Measurements from ENCODE around the gene GSKIP. TPM values are rescaled to one million over a fixed set of nuclear protein-coding genes. Genes with fewer than 3 reads are reported as not detected.

Gene GSKIP
- total RNA-seq, 2 experiments from 2014 or later: 16.9 to 20.1 TPM

DNA sequence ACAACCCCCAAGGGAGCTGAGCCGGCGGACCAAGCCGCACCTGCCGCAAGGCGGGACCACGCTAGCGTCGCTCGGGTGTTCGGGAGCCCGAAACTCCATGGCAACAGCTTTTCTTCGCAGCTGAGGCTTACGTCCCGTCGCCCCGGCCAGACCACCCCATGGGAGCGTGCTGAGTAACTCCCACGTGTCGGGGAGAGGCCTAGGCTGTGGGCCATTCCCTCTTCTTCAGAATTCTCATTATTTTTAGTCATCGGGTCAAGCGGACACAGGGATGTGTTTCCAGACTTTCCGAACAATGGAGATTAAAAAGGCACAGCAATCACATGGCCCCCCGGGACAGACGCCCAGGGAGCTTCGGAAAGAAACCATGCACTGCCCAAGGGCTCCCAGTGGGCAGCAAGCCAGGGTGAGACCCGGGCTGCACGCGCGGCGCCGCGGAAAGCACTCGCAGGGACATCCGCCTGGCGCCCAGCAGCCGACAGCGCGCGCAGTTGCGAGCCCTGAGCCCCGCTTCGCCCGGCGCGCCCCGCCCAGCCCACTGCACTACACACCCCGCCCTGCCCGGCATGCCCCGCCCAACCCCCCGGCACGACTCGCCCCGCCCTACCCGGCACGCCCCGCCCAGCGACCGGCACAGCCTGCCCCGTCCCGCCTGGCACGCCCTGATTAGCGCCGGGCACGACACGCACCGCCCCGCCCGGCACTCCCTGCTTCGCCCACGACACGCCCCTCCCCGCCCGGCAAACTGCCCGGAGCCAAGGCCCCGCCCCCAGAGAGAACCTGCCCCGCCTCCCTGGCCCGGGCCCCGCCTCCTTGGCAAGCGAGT, 28.2 kb downstream of the GSKIP start:
- Mint-ChIP-seq H3K9me3 (no peaks in the 10 kb centered on the region), H3K27me3 (peaks cover 16% of the 10 kb centered on the region), H3K36me3 (peaks cover 3% of the 10 kb centered on the region), H3K4me1 (peaks cover 2% of the 10 kb centered on the region), H3K27ac (peak overlapping the region; percentile 86), H3K4me3 (peak overlapping the region; percentile 90)
- DNase-seq (peak; percentile 100), ATAC-seq (ENCODE audit: low read depth) (peak; percentile 94)
- POLR2A ChIA-PET: interaction anchor here (0.6 to 0.7 kb wide), 4 partner anchors 10 to 52 kb away, joined by 3 to 4 read pairs (median 3); partner anchors contain the start of genes ATG2B and GSKIP

DNA sequence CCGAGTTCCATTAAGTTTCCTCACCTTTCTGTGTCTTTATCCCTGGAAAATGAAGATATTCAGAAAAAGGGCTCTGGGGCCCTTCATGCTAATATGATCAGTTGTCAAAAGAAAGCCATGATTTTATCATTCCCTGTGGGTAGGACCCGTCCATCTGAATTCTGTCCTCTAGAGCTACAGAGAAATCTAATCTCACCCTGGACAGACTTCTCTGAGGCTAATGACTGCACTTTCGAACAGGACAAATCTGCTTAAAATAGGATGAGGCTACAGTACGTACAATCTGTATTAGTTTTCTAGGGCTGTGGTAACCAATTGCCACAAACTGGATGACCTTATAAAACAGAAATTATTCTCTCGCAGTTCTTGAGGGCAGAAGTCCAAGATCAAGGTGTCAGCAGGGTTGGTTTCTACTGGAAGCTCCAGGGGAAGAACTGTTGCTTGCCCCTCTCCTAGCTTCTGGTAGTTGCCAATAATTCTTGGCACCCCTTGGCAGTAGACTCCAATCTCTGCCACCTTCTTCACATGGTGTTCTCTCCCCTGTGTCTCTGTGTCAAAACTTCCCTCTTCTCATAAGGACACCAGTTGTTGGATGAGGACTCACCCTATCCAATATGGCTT, 29.9 kb downstream of the GSKIP start:
- peak overlapping the region; percentile 76 for H3K4me3 Mint-ChIP-seq
- POLR2A ChIA-PET: no interaction called here
- ATAC-seq (ENCODE audit: low read depth) (no peak), DNase-seq (no peak)
- no peaks in the 10 kb centered on the region for H3K9me3 Mint-ChIP-seq
- no peak overlapping the region for H3K27ac Mint-ChIP-seq
- H3K27me3 Mint-ChIP-seq: peaks cover 16% of the 10 kb centered on the region
- H3K36me3 Mint-ChIP-seq: no peaks in the 10 kb centered on the region
- H3K4me1 Mint-ChIP-seq: peaks cover 2% of the 10 kb centered on the region

DNA sequence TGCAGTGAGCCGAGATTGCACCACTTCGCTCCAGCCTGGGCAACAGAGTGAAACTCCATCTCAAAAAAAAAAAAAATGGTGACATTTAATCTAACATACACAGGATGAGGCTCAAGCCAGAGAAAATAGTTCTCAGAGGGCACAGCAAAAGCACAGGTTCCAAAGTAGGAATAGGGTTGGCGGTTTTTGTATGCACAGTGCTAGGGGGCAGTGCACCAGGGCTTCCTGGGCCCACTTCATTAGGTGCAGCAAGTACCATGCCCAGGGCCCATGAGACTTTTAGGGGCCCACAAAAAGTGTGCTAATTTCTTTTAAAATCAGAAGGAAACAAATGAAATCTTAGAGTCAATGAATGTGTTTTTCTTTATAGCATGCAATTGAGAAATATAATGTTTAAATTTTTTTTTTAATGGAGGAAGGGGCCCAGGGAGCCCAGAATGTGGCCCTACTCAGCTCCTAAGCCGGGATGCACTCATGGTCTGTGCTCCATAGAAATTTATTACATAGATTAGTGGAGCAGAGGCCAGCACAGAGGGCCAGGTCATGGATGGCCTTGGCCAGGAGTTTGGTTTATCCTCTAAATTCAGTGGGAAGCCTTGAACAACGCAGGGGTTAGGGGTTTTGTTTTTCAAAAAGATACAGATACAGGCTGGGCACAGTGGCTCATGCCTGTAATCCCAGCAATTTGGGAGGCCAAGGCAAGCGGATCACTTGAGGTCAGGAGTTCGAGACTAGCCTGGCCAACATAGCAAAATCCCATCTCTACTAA, 30.9 kb downstream of the GSKIP start:
- POLR2A ChIA-PET: no interaction called here
- H3K9me3 Mint-ChIP-seq: no peaks in the 10 kb centered on the region
- H3K27ac Mint-ChIP-seq: no peak overlapping the region
- H3K36me3 Mint-ChIP-seq: no peaks in the 10 kb centered on the region
- no peak overlapping the region for H3K4me3 Mint-ChIP-seq
- H3K4me1 Mint-ChIP-seq: peaks cover 2% of the 10 kb centered on the region
- no peak for DNase-seq
- peaks cover 18% of the 10 kb centered on the region for H3K27me3 Mint-ChIP-seq
- ATAC-seq (ENCODE audit: low read depth): no peak

DNA sequence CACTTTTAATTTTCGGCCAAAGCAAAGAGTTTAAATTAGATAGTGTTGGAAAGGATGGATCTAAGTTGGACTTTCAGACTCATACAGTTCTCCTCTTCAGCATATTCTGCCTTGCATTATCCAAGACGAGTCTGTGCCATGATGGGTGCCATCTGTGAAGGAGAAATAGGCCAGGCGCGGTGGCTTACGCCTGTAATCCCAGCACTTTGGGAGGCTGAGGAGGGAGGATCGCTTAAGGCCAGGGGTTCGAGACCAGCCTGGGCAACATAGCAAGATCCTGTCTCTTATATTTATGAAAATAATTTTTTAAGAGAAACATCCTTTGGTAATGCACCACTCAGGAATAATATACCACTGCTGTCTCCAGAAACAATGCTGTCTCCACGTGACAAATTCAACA, 35.1 kb downstream of the GSKIP start:
- Mint-ChIP-seq H3K36me3 (no peaks in the 10 kb centered on the region), H3K27ac (no peak overlapping the region), H3K4me1 (no peaks in the 10 kb centered on the region), H3K4me3 (no peak overlapping the region), H3K9me3 (no peaks in the 10 kb centered on the region), H3K27me3 (peaks cover 3% of the 10 kb centered on the region)
- ATAC-seq (ENCODE audit: low read depth) (no peak), DNase-seq (no peak)
- POLR2A ChIA-PET: no interaction called here

DNA sequence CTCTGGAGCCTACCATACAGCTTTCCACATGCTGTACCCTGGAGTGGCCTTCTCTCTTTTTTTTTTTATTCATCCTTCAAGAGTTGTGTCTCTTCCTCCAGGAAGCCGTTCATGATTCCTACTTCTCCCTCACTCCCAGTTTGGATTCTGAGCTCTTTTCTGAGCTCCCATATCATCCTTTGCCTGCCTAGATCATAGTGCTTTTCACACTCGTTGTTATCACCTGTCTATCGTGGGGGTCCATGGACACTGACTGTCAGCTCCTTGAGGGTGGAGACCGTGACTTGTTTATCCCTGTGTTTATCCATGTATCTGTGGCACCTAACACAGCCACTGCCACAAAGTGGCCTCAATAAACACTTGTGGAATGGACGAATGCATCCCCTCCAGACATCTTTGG, 35.6 kb downstream of the GSKIP start:
- ATAC-seq (ENCODE audit: low read depth) (no peak), DNase-seq (no peak)
- H3K36me3 Mint-ChIP-seq: no peaks in the 10 kb centered on the region
- no peak overlapping the region for H3K27ac Mint-ChIP-seq
- no peak overlapping the region for H3K4me3 Mint-ChIP-seq
- H3K9me3 Mint-ChIP-seq: no peaks in the 10 kb centered on the region
- no peaks in the 10 kb centered on the region for H3K4me1 Mint-ChIP-seq
- H3K27me3 Mint-ChIP-seq: peaks cover 2% of the 10 kb centered on the region
- POLR2A ChIA-PET: no interaction called here

DNA sequence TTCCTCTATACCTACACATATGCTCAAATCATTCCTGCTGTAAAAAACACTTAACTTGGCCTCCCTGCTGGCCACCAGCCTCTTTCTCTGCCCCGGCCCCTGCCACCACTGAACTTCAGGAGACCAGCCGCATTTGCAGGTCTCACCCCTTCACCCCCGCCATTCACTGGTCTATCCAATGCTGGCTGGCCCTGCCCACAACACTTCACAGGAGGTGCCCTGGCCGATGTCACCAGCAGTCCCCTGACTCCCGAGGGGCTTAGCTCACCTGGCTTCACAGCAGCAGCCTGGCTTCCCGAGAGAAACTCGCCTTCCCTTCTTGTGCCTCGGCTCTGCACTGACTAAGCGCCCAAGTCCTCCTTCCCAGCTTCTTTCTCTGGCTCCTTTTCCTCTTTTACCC, 36.1 kb downstream of the GSKIP start:
- no peaks in the 10 kb centered on the region for H3K4me1 Mint-ChIP-seq
- POLR2A ChIA-PET: no interaction called here
- no peak for DNase-seq
- H3K9me3 Mint-ChIP-seq: no peaks in the 10 kb centered on the region
- no peak overlapping the region for H3K4me3 Mint-ChIP-seq
- no peak for ATAC-seq (ENCODE audit: low read depth)
- peaks cover 2% of the 10 kb centered on the region for H3K27me3 Mint-ChIP-seq
- no peaks in the 10 kb centered on the region for H3K36me3 Mint-ChIP-seq
- H3K27ac Mint-ChIP-seq: no peak overlapping the region

DNA sequence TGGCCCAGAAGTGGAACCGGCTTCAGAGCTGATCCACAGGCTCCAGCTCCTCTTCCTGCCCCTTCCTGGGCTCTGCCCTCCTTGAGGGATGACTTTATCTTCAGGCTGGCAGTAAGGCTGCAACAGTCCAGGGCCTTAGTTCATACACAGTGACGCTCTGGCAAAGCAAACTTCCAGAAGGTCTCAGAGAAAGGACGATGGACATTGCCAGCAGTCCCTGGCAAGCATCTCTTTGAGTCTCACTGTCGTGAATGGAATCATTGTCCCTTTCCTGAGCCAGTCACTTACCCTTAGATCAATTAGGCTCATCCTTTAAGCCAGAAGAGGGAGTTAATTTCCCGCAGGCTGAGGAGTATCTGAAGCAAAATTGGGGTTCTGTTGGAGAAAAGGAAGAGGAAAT, 37.2 kb downstream of the GSKIP start:
- ATAC-seq (ENCODE audit: low read depth) (no peak), DNase-seq (no peak)
- no peaks in the 10 kb centered on the region for H3K4me1 Mint-ChIP-seq
- H3K9me3 Mint-ChIP-seq: no peaks in the 10 kb centered on the region
- no peak overlapping the region for H3K27ac Mint-ChIP-seq
- no peaks in the 10 kb centered on the region for H3K36me3 Mint-ChIP-seq
- POLR2A ChIA-PET: no interaction called here
- no peak overlapping the region for H3K4me3 Mint-ChIP-seq
- H3K27me3 Mint-ChIP-seq: peaks cover 2% of the 10 kb centered on the region

DNA sequence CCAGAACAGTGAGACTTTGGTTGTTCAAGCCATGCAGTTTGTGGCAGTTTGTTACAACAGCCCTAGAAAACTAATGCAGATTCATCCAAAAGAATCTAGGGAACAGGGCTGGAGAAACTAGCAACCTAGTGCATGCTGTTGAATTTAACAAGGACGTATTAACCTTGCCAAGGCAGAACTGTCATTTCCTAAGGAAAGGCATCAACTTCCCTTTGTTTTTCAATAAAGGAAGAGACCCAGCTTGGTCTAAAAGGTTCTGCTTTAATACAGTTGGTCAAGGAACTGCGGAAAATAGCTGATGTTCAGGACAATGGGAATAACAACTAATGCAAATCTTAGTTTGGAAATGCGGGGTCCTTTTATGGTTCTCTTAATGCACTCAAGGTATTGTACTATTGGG, 40.1 kb downstream of the GSKIP start:
- Mint-ChIP-seq H3K4me1 (peaks cover 3% of the 10 kb centered on the region), H3K4me3 (no peak overlapping the region), H3K27ac (no peak overlapping the region), H3K36me3 (no peaks in the 10 kb centered on the region), H3K9me3 (no peaks in the 10 kb centered on the region), H3K27me3 (peaks cover 4% of the 10 kb centered on the region)
- POLR2A ChIA-PET: no interaction called here
- ATAC-seq (ENCODE audit: low read depth) (no peak), DNase-seq (no peak)

DNA sequence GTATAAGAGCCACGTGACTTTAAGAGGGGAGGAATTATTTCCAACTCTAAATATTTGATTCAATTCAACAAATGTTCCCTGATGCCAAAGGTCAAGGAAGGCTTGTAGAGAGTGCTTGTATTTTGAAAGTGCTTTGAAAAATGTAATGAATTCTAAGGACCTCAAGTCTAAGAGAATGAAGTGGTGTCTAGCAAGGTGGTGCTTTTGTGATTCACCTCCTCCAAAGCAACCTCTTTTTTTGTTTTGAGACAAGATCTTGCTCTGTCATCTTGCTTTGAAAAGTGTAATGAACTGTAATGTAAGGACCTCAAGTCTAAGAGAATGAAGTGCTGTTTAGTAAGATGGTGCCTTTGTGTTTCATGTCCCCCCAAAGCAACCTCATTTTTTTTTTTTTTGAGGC, 42.4 kb downstream of the GSKIP start:
- H3K9me3 Mint-ChIP-seq: no peaks in the 10 kb centered on the region
- ATAC-seq (ENCODE audit: low read depth): no peak
- H3K27me3 Mint-ChIP-seq: peaks cover 2% of the 10 kb centered on the region
- H3K27ac Mint-ChIP-seq: no peak overlapping the region
- POLR2A ChIA-PET: no interaction called here
- H3K4me3 Mint-ChIP-seq: no peak overlapping the region
- no peaks in the 10 kb centered on the region for H3K36me3 Mint-ChIP-seq
- DNase-seq: no peak
- peaks cover 7% of the 10 kb centered on the region for H3K4me1 Mint-ChIP-seq

DNA sequence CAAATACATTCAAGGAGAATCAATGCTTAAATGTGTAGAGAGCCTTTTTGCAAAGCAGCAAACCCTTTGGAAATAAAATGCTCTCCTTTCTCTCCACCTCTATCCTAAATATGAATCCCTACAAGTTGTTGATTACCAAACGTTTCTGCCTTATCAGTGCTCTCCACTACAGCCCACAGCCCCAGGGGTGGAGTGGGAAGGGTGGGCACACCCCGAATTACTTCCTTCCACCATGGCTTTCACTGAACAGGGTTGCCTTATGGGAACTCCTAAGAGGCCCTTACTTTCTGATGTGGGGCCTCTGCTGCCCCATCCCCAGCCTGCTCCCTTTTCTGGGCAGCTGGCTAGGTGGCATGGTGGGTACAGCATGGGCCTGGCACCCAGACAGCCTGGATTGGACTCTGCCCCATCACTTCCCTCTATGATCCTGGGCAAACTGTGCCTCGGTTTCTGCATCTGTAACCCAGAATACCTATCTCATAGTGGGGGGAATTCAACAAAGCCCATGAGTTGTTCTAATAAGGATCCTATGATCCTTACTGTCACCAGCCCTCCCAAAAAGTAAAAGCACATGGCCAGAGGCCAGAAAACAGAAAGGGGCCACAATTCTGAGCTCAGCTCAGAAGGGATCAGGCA, 44.7 kb downstream of the GSKIP start:
- Mint-ChIP-seq H3K9me3 (no peaks in the 10 kb centered on the region), H3K36me3 (no peaks in the 10 kb centered on the region), H3K27me3 (peaks cover 2% of the 10 kb centered on the region), H3K27ac (no peak overlapping the region), H3K4me3 (no peak overlapping the region), H3K4me1 (peaks cover 8% of the 10 kb centered on the region)
- no peak for DNase-seq
- POLR2A ChIA-PET: no interaction called here
- ATAC-seq (ENCODE audit: low read depth): no peak

DNA sequence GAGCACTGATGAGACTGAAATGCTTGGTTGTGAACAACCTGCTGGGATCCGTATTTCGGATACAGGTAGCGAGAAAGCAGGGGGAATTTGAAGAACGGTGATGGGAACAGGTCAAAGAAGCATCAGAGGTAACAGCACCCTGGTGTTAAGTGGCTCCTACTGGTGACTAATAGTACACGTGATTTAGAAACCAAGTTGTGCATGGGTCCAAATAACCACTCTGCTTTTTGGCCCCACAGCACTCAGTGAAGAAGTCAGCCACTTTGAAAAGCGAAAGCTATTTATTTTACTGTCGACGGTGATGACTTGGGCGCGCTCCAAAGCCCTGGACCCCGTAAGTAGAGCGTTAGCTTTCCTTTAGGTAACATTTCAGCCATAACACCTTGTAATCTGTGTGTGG, 45.3 kb downstream of the GSKIP start:
- ATAC-seq (ENCODE audit: low read depth): no peak
- Mint-ChIP-seq H3K9me3 (no peaks in the 10 kb centered on the region), H3K36me3 (no peaks in the 10 kb centered on the region), H3K4me1 (peaks cover 8% of the 10 kb centered on the region), H3K4me3 (no peak overlapping the region), H3K27me3 (peaks cover 2% of the 10 kb centered on the region), H3K27ac (no peak overlapping the region)
- DNase-seq: no peak
- POLR2A ChIA-PET: interaction anchor here (0.5 kb wide), 1 partner anchor 40 kb away, joined by 4 read pairs; no protein-coding TSS in a partner anchor

DNA sequence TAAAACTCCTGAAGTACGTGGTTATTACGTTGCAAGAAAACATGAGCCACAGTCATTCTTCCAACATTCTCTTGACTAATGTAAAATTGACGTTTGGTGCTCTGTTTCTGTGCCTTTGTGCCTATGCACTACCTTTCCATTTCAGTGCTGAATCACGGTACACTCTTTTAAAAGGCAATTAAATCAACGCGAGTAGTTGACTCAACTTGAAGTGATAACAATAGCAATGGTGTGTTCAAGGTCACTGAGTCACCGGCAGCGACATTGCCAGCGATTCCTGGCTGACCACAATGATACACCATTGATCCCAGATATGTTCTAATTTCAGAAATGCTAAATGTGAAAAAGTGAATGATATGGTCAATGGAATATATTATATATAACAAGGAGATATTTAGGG, 46.4 kb downstream of the GSKIP start:
- Mint-ChIP-seq H3K9me3 (no peaks in the 10 kb centered on the region), H3K27me3 (peaks cover 2% of the 10 kb centered on the region), H3K27ac (no peak overlapping the region), H3K36me3 (no peaks in the 10 kb centered on the region), H3K4me1 (peaks cover 8% of the 10 kb centered on the region), H3K4me3 (no peak overlapping the region)
- POLR2A ChIA-PET: no interaction called here
- DNase-seq (no peak), ATAC-seq (ENCODE audit: low read depth) (no peak)

DNA sequence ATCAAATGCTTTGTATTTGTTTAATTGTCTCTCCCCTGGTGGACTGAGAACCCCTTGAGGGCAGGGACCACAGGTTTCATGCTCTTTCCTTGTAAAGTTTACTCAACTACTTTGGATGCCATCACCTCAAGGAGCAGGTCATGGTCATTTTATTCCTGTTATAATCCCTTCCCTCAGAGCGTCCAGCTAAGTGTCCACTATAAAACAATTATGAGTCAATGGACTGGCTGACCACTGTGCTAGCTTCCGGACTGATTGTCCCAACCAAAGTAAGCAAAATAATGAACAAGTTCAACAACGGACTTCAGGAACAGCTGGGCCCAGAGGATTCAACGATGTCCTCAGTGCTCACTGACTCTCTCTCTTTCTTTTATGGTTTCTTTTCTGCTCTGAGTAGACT, 46.8 kb downstream of the GSKIP start:
- no peak for DNase-seq
- Mint-ChIP-seq H3K36me3 (no peaks in the 10 kb centered on the region), H3K9me3 (no peaks in the 10 kb centered on the region), H3K4me3 (no peak overlapping the region), H3K27me3 (peaks cover 2% of the 10 kb centered on the region), H3K27ac (no peak overlapping the region), H3K4me1 (peaks cover 8% of the 10 kb centered on the region)
- POLR2A ChIA-PET: no interaction called here
- ATAC-seq (ENCODE audit: low read depth): no peak
